Suprapubic skin (tissue), 3 donors: ENCODE data around the gene WWC2.

Experiments
- EP300 ChIP-seq: sonication (generic); formaldehyde crosslinking; IDR thresholded peaks from one replicate; pipeline ENCODE4 v1.6.1; 2017; ENCODE audit warnings: antibody characterized with exemption
- TF ChIP-seq, protein P1 (sequence below), 2 donors: fragments of 200-600 bp in 1 of 2; fragments of 450-650 bp in 1 of 2; sonication (generic) in 1 of 2; IDR thresholded peaks; one replicate each; pipeline ENCODE4 v1.5.1; 2016 to 2019; ENCODE audit warnings: antibody characterized with exemption in 2 of 2, mild to moderate bottlenecking in 1 of 2, moderate library complexity in 1 of 2

DNA sequence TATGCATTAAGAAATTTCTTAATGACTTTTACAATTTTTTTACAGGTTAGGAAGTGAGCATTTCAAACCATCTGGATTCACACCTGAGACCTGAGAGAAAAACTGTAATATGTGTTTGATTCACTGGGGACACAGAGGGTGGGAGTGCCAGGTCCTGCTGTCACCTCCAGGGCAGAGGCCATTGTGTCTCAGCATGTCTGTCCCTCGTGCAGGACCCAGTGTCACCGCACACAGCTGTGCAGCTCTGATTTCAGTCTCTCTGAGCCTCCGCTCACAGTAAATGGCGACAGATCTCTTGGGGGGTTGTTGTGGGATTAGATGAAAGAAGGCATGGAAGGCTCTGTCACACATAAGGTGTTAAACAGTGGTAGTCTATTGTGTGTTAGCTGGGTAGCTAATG lies 246.2 kb downstream of the WWC2 start:
- TF ChIP-seq, protein P1, sequence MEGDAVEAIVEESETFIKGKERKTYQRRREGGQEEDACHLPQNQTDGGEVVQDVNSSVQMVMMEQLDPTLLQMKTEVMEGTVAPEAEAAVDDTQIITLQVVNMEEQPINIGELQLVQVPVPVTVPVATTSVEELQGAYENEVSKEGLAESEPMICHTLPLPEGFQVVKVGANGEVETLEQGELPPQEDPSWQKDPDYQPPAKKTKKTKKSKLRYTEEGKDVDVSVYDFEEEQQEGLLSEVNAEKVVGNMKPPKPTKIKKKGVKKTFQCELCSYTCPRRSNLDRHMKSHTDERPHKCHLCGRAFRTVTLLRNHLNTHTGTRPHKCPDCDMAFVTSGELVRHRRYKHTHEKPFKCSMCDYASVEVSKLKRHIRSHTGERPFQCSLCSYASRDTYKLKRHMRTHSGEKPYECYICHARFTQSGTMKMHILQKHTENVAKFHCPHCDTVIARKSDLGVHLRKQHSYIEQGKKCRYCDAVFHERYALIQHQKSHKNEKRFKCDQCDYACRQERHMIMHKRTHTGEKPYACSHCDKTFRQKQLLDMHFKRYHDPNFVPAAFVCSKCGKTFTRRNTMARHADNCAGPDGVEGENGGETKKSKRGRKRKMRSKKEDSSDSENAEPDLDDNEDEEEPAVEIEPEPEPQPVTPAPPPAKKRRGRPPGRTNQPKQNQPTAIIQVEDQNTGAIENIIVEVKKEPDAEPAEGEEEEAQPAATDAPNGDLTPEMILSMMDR (IDR thresholded peaks at IDR 0.05): no peak
- TF ChIP-seq EP300: no peak
